CD4-positive, alpha-beta T cell (primary cell): Measurements from ENCODE around the gene ACSL4. TPM values are rescaled to one million over a fixed set of nuclear protein-coding genes. Genes with fewer than 3 reads are reported as not detected.

ENCODE experiments used
- ATAC-seq: fragments of 200-7000 bp; cut with Tn5 transposase; one replicate; pipeline ENCODE4 v1.10.0; 2022; ENCODE audit warnings: mild to moderate bottlenecking; ENCODE audit not compliant: poor library complexity
- CTCF ChIA-PET: fragments of 350-600 bp; sonication (Branson Sonifier 250); formaldehyde crosslinking; loops from one replicate; lab custom pipeline; 2021; ENCODE audit warnings: antibody characterized with exemption, inconsistent platforms; lab: Charles Lee
- POLR2A ChIA-PET: fragments of 350-600 bp; sonication (Branson Sonifier 250); formaldehyde crosslinking; loops from one replicate; lab custom pipeline; 2021; ENCODE audit warnings: antibody characterized with exemption, inconsistent platforms; lab: Charles Lee
- DNase-seq, 14 experiments: peaks; one replicate each; pipeline ENCODE4 v3.0.0-alpha.2; 2013 to 2020; ENCODE audit warnings: mixed read lengths in 2 of 14
- H3K27ac ChIP-seq, 2 donors: one replicate each; pipeline versions ENCODE4 v1.5.1 to v1.7.0; 2013; ENCODE audit warnings: low read length in 2 of 2, low read depth in 1 of 2, mild to moderate bottlenecking in 1 of 2
- H3K27me3 ChIP-seq, 2 experiments: 1 replicate in 1 of 2; 2 replicates in 1 of 2; pipeline versions ENCODE4 v1.6.1 to v1.7.0; 2013; ENCODE audit warnings: low read length in 2 of 2, control low read depth in 1 of 2, mild to moderate bottlenecking in 1 of 2, moderate library complexity in 1 of 2; ENCODE audit not compliant: insufficient read depth in 2 of 2, control insufficient read depth in 1 of 2
- H3K36me3 ChIP-seq: one replicate; pipeline ENCODE4 v1.6.1; 2013; ENCODE audit warnings: low read length, control low read depth; ENCODE audit not compliant: insufficient read depth
- H3K4me1 ChIP-seq: one replicate; pipeline ENCODE4 v1.6.1; 2013; ENCODE audit warnings: low read length, control low read depth; ENCODE audit not compliant: insufficient read depth
- H3K4me3 ChIP-seq: one replicate; pipeline ENCODE4 v1.5.1; 2013; ENCODE audit warnings: mild to moderate bottlenecking, low read length, moderate library complexity
- H3K9me3 ChIP-seq, 2 experiments: 1 replicate in 1 of 2; 2 replicates in 1 of 2; pipeline versions ENCODE4 v1.6.1 to v1.7.0; 2013; ENCODE audit warnings: low read length in 2 of 2, mild to moderate bottlenecking in 2 of 2, control low read depth in 1 of 2, moderate library complexity in 1 of 2; ENCODE audit not compliant: control insufficient read depth in 1 of 2, insufficient read depth in 1 of 2
- H3K27ac Mint-ChIP-seq: one replicate; pipeline ENCODE4 v1.8.0; 2020; ENCODE audit warnings: mixed read lengths
- H3K27me3 Mint-ChIP-seq: one replicate; pipeline ENCODE4 v1.8.0; 2021; ENCODE audit warnings: mixed read lengths
- H3K36me3 Mint-ChIP-seq: one replicate; pipeline ENCODE4 v1.8.0; 2021; ENCODE audit warnings: low read depth, mixed read lengths
- H3K4me1 Mint-ChIP-seq: one replicate; pipeline ENCODE4 v1.8.0; 2021; ENCODE audit warnings: low read depth, mixed read lengths
- H3K4me3 Mint-ChIP-seq: one replicate; pipeline ENCODE4 v1.8.0; 2020; ENCODE audit warnings: mild to moderate bottlenecking, mixed read lengths
- H3K9me3 Mint-ChIP-seq: one replicate; pipeline ENCODE4 v1.8.0; 2020; ENCODE audit warnings: mixed read lengths
- intact Hi-C, 2 experiments: fragments of 100-400 bp; cut with DNase I in 1 of 2; cut with micrococcal nuclease in 1 of 2; formaldehyde crosslinking; loops; one replicate each; pipeline versions ENCODE4 v1.15.1 to v1.9.0; 2023 to 2025; cut with DNase I, micrococcal nuclease
- total RNA-seq, 174 experiments: library from RNA in 2 of 174; stranded (reverse) in 2 of 174; gene quantifications; one replicate each; pipeline ENCODE4 v1.2.3 and lab custom pipeline; 2021 to 2026
- TF ChIP-seq, protein P1 (sequence below): fragments of 200-600 bp; IDR thresholded peaks from one replicate; pipeline ENCODE4 v1.8.0; 2022; ENCODE audit warnings: antibody characterized with exemption, mild to moderate bottlenecking

ACSL4 gene
- total RNA-seq, 2 experiments from 2014 or later, result 11.1 to 14.5 TPM

GRCh38 chrX:109691752-109692151, 41.3 kb downstream of the ACSL4 start:
- Mint-ChIP-seq H3K36me3 (peaks cover 18% of the 10 kb centered on the region), H3K4me3 (no peak overlapping the region), H3K27me3 (no peaks in the 10 kb centered on the region), H3K27ac (no peak overlapping the region), H3K4me1 (peaks cover 5% of the 10 kb centered on the region), H3K9me3 (no peaks in the 10 kb centered on the region)
- Histone ChIP-seq H3K27me3 (no peaks in the 10 kb centered on the region), H3K9me3 (no peaks in the 10 kb centered on the region), H3K36me3 (peaks cover 3% of the 10 kb centered on the region), H3K4me3 (no peak overlapping the region), H3K27ac (no peak overlapping the region), H3K4me1 (no peaks in the 10 kb centered on the region)
- ChIA-PET CTCF (no interaction called here), POLR2A (no interaction called here)
- TF ChIP-seq, protein P1, sequence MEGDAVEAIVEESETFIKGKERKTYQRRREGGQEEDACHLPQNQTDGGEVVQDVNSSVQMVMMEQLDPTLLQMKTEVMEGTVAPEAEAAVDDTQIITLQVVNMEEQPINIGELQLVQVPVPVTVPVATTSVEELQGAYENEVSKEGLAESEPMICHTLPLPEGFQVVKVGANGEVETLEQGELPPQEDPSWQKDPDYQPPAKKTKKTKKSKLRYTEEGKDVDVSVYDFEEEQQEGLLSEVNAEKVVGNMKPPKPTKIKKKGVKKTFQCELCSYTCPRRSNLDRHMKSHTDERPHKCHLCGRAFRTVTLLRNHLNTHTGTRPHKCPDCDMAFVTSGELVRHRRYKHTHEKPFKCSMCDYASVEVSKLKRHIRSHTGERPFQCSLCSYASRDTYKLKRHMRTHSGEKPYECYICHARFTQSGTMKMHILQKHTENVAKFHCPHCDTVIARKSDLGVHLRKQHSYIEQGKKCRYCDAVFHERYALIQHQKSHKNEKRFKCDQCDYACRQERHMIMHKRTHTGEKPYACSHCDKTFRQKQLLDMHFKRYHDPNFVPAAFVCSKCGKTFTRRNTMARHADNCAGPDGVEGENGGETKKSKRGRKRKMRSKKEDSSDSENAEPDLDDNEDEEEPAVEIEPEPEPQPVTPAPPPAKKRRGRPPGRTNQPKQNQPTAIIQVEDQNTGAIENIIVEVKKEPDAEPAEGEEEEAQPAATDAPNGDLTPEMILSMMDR, result no peak
- ATAC-seq (no peak), DNase-seq (no peak)
- intact Hi-C loops, result no loop called here

DNA sequence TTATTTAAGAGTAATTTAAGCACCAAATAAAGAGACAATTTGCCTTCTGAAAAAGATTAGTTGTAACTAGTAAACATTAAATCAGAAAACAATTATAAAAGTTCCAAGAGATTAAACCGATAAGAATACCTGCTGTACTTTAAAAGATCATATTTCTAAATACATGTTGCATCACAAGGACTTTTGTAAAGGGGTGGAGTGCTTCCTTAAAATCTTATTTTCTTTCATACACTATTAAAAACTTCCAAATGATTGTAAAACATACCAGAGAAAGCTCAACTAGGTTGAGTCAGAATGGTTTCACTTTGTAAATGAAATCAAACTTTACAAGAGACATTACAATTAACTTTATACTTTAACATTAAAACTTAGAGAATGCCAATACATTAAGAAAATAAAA, 41.8 kb downstream of the ACSL4 start:
- peaks cover 18% of the 10 kb centered on the region for H3K36me3 Mint-ChIP-seq
- Histone ChIP-seq H3K36me3 (peaks cover 3% of the 10 kb centered on the region), H3K9me3 (no peaks in the 10 kb centered on the region), H3K27me3 (no peaks in the 10 kb centered on the region), H3K4me1 (no peaks in the 10 kb centered on the region), H3K4me3 (no peak overlapping the region), H3K27ac (no peak overlapping the region)
- POLR2A ChIA-PET, result no interaction called here
- H3K27ac Mint-ChIP-seq, result no peak overlapping the region
- CTCF ChIA-PET, result no interaction called here
- DNase-seq (no peak), ATAC-seq (no peak)
- H3K9me3 Mint-ChIP-seq, result no peaks in the 10 kb centered on the region
- TF ChIP-seq, protein P1, result no peak
- H3K4me1 Mint-ChIP-seq, result peaks cover 3% of the 10 kb centered on the region
- H3K27me3 Mint-ChIP-seq, result no peaks in the 10 kb centered on the region
- intact Hi-C loops, result no loop called here
- H3K4me3 Mint-ChIP-seq, result no peak overlapping the region

- ATAC-seq (no peak), DNase-seq (no peak)
- H3K27me3 Mint-ChIP-seq, result no peaks in the 10 kb centered on the region
- H3K9me3 ChIP-seq, result no peaks in the 10 kb centered on the region
- H3K27ac Mint-ChIP-seq, result no peak overlapping the region
- H3K4me1 ChIP-seq, result no peaks in the 10 kb centered on the region
- no peak overlapping the region for H3K4me3 Mint-ChIP-seq
- no peaks in the 10 kb centered on the region for H3K4me1 Mint-ChIP-seq
- ChIA-PET CTCF (interaction anchor here (1.1 kb wide), 2 partner anchors 8 to 25 kb away, joined by 3 read pairs; no protein-coding TSS in a partner anchor), POLR2A (no interaction called here)
- no peaks in the 10 kb centered on the region for H3K27me3 ChIP-seq
- H3K36me3 Mint-ChIP-seq, result peaks cover 24% of the 10 kb centered on the region
- no peak overlapping the region for H3K27ac ChIP-seq
- no peak overlapping the region for H3K4me3 ChIP-seq
- H3K36me3 ChIP-seq, result no peaks in the 10 kb centered on the region
- H3K9me3 Mint-ChIP-seq, result no peaks in the 10 kb centered on the region
- intact Hi-C loops, result no loop called here
- TF ChIP-seq, protein P1, result no peak
Measured at GRCh38 chrX:109687903-109688302, 45.2 kb downstream of the ACSL4 start.
